Measurements from ENCODE around the gene AMIGO1.
A peak's percentile ranks its signal among the peaks of the same experiment; 100 is the strongest.

AMIGO1 gene

DNA sequence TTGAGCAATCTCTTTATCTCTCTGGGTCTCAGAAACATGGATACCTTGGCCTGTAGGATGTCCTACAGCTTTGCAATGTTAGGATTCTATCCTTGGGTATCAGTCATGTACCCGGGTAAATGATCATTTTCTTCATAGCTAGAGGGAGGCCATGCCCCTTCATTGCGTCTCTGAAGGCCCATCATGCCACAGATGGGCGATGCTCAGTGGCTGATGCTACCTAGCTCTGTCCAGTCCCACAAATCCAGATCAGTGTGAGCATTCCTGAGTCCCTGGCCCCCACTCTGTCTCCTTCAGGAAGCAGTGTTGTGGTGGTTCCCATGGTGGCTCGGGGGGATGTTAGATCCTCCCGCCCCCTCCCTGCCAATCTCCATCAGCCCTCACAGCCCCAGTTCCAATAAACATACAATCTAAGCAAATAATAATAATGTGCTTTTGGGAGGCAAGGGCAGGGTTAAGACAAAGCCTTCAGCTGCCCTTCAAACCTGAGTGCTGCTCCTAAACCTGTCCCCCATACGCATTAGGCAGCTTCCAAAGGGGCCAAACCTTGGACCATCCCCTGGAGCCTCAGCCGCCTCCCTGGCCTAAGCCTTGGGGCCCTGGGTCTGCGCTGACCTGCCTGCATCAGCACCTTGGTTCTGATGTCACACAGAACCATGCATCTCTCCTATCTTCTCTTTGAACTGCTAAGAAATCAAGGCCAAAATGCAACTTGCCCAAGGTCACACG is 29.5 kb upstream of the AMIGO1 start:
- no peak for TF ChIP-seq CTCF (IDR thresholded peaks at IDR 0.05; ENCODE audit: borderline replicate concordance, insufficient read depth, low read depth, low read length)
- H3K4me3 ChIP-seq (ENCODE audit: low read depth, low read length), result no peak overlapping the region

GRCh38 chr1:109537450-109538178 is 28.1 kb upstream of the AMIGO1 start:
- no peak overlapping the region for H3K4me3 ChIP-seq (ENCODE audit: low read depth, low read length)
- no peak for TF ChIP-seq CTCF (IDR thresholded peaks at IDR 0.05; ENCODE audit: borderline replicate concordance, insufficient read depth, low read depth, low read length)

GRCh38 chr1:109535971-109536491 is 26.5 kb upstream of the AMIGO1 start:
- TF ChIP-seq CTCF (IDR thresholded peaks at IDR 0.05; ENCODE audit: borderline replicate concordance, insufficient read depth, low read depth, low read length), result no peak
- H3K4me3 ChIP-seq (ENCODE audit: low read depth, low read length), result no peak overlapping the region

DNA sequence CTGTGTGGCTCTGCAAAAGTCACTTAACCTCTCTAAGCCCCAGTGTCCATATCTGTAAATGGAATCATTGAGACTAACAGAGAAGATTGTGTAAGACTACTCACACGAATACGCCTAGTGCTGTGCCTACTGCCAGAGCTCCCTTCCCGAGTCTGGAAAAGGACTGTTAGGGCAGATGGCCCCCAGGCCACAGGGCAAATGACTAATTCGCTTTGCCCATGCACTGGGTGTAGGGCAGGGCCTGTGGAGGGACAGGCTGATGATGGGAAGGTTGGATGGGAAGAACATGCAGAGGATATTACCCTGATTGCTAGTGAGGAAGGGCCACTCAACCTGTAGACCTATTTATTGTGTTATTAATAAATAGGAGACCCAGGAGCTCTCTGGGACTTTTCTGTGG is 26.0 kb upstream of the AMIGO1 start:
- TF ChIP-seq CTCF (IDR thresholded peaks at IDR 0.05; ENCODE audit: borderline replicate concordance, insufficient read depth, low read depth, low read length), result no peak

GRCh38 chr1:109534307-109534858 is 24.9 kb upstream of the AMIGO1 start:
- no peak overlapping the region for H3K4me3 ChIP-seq (ENCODE audit: low read depth, low read length)
- no peak for TF ChIP-seq CTCF (IDR thresholded peaks at IDR 0.05; ENCODE audit: borderline replicate concordance, insufficient read depth, low read depth, low read length)

More for the DNA sequence above, 26.0 kb upstream of the AMIGO1 start:
- no peak overlapping the region for H3K4me3 ChIP-seq (ENCODE audit: low read depth, low read length)

- peak; percentile 97 for TF ChIP-seq CTCF (IDR thresholded peaks at IDR 0.05; ENCODE audit: borderline replicate concordance, insufficient read depth, low read depth, low read length)
- H3K4me3 ChIP-seq (ENCODE audit: low read depth, low read length), result no peak overlapping the region
Observed at GRCh38 chr1:109532365-109533136, 23.0 kb upstream of the AMIGO1 start.

Measured in GM12875 (cell line).